ENCODE data around the gene PRKCI. TPM values are rescaled to one million over a fixed set of nuclear protein-coding genes. Genes with fewer than 3 reads are reported as not detected.
A peak's percentile ranks its signal among the peaks of the same experiment; 100 is the strongest.

The PRKCI gene
- polyA plus RNA-seq, 3 donors = 5.1 to 15.4 (median 11.6) TPM

DNA sequence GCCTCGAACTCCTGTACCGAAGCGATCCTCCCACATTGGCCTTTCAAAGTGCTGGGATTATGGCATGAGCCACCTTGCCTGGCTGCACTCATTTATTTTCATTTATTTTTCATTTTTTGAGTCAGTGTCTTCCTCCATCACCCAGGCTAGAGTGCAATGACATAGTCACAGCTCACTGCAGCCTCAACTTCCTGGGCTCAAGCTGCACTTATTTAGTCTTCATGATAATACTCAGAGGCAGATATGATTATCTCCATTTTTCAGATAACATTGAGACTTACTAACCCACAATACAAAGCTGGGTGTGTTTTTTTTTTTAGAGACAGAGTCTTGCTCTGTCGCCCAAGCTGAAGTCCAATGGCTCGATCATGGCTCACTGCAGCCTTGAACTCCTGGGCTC lies 10.0 kb downstream of the PRKCI start:
- peak overlapping the region in 2 of 7 donors; percentile 58 to 68 for H3K27ac Mint-ChIP-seq
- H3K9me3 Mint-ChIP-seq = no peaks in the 10 kb centered on the region
- no peaks in the 10 kb centered on the region for H3K27me3 Mint-ChIP-seq (ENCODE audit: low read depth in 3 of 3)
- WGBS (ENCODE audit: insufficient coverage) = 100% methylated on average over 5 of the region's 5 CpGs
- Histone ChIP-seq H3K9ac (ENCODE audit: insufficient read depth, low read length, poor library complexity, severe bottlenecking) (no peak overlapping the region), H3K9me3 (replicated peaks in 1 of 2; ENCODE audit: control insufficient read depth in 1 of 2, insufficient read depth in 1 of 2, low read length in 2 of 2) (no peaks in the 10 kb centered on the region), H3K4me2 (replicated peaks; ENCODE audit: extremely low read depth, low read length, poor library complexity, severe bottlenecking) (no peak overlapping the region), H2AFZ (ENCODE audit: insufficient read depth, low read depth, low read length, poor library complexity, severe bottlenecking) (no peak overlapping the region), H3K27me3 (ENCODE audit: control insufficient read depth in 2 of 2, insufficient read depth in 2 of 2, low read length in 2 of 2) (no peaks in the 10 kb centered on the region), H3K79me2 (ENCODE audit: insufficient read depth, low read length) (peaks cover 5% of the 10 kb centered on the region), H3K36me3 (replicated peaks in 1 of 2; ENCODE audit: control insufficient read depth in 1 of 2, insufficient read depth in 2 of 2, low read length in 2 of 2) (peaks cover 7 to 13% of the 10 kb centered on the region in 2 donors), H3K27ac (ENCODE audit: low read depth in 1 of 2, low read length in 2 of 2) (no peak overlapping the region), H3K4me1 (ENCODE audit: control insufficient read depth in 1 of 2, insufficient read depth in 2 of 2, low read length in 2 of 2) (no peaks in the 10 kb centered on the region), H3K4me3 (replicated peaks in 1 of 3; ENCODE audit: low read depth in 2 of 3, low read length in 3 of 3) (no peak overlapping the region), H4K20me1 (ENCODE audit: insufficient read depth, low read length) (no peaks in the 10 kb centered on the region)
- H3K4me1 Mint-ChIP-seq = peaks cover 4% of the 10 kb centered on the region
- intact Hi-C loops (cut with micrococcal nuclease) = no loop called here
- no peak for DNase-seq
- TF ChIP-seq, protein P1, sequence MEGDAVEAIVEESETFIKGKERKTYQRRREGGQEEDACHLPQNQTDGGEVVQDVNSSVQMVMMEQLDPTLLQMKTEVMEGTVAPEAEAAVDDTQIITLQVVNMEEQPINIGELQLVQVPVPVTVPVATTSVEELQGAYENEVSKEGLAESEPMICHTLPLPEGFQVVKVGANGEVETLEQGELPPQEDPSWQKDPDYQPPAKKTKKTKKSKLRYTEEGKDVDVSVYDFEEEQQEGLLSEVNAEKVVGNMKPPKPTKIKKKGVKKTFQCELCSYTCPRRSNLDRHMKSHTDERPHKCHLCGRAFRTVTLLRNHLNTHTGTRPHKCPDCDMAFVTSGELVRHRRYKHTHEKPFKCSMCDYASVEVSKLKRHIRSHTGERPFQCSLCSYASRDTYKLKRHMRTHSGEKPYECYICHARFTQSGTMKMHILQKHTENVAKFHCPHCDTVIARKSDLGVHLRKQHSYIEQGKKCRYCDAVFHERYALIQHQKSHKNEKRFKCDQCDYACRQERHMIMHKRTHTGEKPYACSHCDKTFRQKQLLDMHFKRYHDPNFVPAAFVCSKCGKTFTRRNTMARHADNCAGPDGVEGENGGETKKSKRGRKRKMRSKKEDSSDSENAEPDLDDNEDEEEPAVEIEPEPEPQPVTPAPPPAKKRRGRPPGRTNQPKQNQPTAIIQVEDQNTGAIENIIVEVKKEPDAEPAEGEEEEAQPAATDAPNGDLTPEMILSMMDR (IDR thresholded peaks at IDR 0.05) = no peak
- H3K4me3 Mint-ChIP-seq = no peak overlapping the region
- H3K36me3 Mint-ChIP-seq = peaks cover 8 to 20% of the 10 kb centered on the region in 2 donors

DNA sequence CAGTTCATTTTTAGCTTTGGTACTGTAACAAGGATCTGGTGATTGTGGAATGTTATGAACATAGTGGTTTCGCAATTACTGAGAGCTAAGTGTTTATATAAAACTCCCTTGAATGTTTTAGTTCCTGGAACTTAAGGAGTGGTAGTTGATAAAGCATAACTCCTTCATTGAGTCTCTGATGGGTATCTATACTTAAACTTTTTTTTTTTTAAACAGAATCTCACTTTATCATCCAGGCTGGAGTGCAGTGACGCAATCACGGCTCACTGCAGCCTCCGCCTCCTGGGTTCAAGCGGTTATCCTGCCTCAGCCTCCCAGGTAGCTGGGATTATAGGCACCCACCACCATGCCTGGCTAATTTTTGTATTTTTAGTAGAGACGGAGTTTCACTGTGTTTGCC lies 11.3 kb downstream of the PRKCI start:
- H3K4me1 Mint-ChIP-seq = no peaks in the 10 kb centered on the region
- WGBS (ENCODE audit: insufficient coverage) = no CpG with 5 or more reads among the region's 6 CpGs
- Histone ChIP-seq H3K27me3 (ENCODE audit: control insufficient read depth in 2 of 2, insufficient read depth in 2 of 2, low read length in 2 of 2) (no peaks in the 10 kb centered on the region), H3K9me3 (replicated peaks in 1 of 2; ENCODE audit: control insufficient read depth in 1 of 2, insufficient read depth in 1 of 2, low read length in 2 of 2) (no peaks in the 10 kb centered on the region), H3K79me2 (ENCODE audit: insufficient read depth, low read length) (no peaks in the 10 kb centered on the region), H3K4me1 (ENCODE audit: control insufficient read depth in 1 of 2, insufficient read depth in 2 of 2, low read length in 2 of 2) (no peaks in the 10 kb centered on the region), H3K4me2 (replicated peaks; ENCODE audit: extremely low read depth, low read length, poor library complexity, severe bottlenecking) (no peak overlapping the region), H3K27ac (ENCODE audit: low read depth in 1 of 2, low read length in 2 of 2) (no peak overlapping the region), H2AFZ (ENCODE audit: insufficient read depth, low read depth, low read length, poor library complexity, severe bottlenecking) (no peak overlapping the region), H3K36me3 (replicated peaks in 1 of 2; ENCODE audit: control insufficient read depth in 1 of 2, insufficient read depth in 2 of 2, low read length in 2 of 2) (peaks cover 7 to 14% of the 10 kb centered on the region in 2 donors), H3K9ac (ENCODE audit: insufficient read depth, low read length, poor library complexity, severe bottlenecking) (no peak overlapping the region), H4K20me1 (ENCODE audit: insufficient read depth, low read length) (no peaks in the 10 kb centered on the region), H3K4me3 (replicated peaks in 1 of 3; ENCODE audit: low read depth in 2 of 3, low read length in 3 of 3) (no peak overlapping the region)
- intact Hi-C loops (cut with micrococcal nuclease) = no loop called here
- H3K4me3 Mint-ChIP-seq = no peak overlapping the region
- TF ChIP-seq, protein P1 (IDR thresholded peaks at IDR 0.05) = no peak
- no peaks in the 10 kb centered on the region for H3K27me3 Mint-ChIP-seq (ENCODE audit: low read depth in 3 of 3)
- H3K9me3 Mint-ChIP-seq = no peaks in the 10 kb centered on the region
- DNase-seq = peak in 1 of 3 donors; percentile 6
- peak overlapping the region in 1 of 7 donors; percentile 8 for H3K27ac Mint-ChIP-seq
- peaks cover 11 to 29% of the 10 kb centered on the region in 2 donors for H3K36me3 Mint-ChIP-seq
